Measurements from ENCODE around the gene STRIP2. TPM values are rescaled to one million over a fixed set of nuclear protein-coding genes. Genes with fewer than 3 reads are reported as not detected.

STRIP2 gene
- total RNA-seq, 4 donors from 2014 or later, result 14.3 to 43.9 (median 24.7) TPM

GRCh38 chr7:129515381-129515780, 81.1 kb downstream of the STRIP2 start:
- ATAC-seq, result no peak
- Histone ChIP-seq H3K27me3 (no peaks in the 10 kb centered on the region), H3K4me3 (no peak overlapping the region), H3K27ac (no peak overlapping the region), H3K4me1 (no peaks in the 10 kb centered on the region), H3K9me3 (no peaks in the 10 kb centered on the region), H3K36me3 (no peaks in the 10 kb centered on the region)
- in situ Hi-C loops (cut with MboI; ENCODE audit: low sequenced_read_pairs in 4 of 4) (no loop called here), intact Hi-C loops (cut with DNase I; ENCODE audit: low total_unique reads) (no loop called here)
- TF ChIP-seq, protein P1, sequence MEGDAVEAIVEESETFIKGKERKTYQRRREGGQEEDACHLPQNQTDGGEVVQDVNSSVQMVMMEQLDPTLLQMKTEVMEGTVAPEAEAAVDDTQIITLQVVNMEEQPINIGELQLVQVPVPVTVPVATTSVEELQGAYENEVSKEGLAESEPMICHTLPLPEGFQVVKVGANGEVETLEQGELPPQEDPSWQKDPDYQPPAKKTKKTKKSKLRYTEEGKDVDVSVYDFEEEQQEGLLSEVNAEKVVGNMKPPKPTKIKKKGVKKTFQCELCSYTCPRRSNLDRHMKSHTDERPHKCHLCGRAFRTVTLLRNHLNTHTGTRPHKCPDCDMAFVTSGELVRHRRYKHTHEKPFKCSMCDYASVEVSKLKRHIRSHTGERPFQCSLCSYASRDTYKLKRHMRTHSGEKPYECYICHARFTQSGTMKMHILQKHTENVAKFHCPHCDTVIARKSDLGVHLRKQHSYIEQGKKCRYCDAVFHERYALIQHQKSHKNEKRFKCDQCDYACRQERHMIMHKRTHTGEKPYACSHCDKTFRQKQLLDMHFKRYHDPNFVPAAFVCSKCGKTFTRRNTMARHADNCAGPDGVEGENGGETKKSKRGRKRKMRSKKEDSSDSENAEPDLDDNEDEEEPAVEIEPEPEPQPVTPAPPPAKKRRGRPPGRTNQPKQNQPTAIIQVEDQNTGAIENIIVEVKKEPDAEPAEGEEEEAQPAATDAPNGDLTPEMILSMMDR (IDR thresholded peaks at IDR 0.05 in 4 of 5, conservative IDR thresholded peaks at IDR 0.05 in 1 of 5), result no peak
- TF ChIP-seq POLR2A (IDR thresholded peaks at IDR 0.05), result no peak
- DNase-seq, result no peak

DNA sequence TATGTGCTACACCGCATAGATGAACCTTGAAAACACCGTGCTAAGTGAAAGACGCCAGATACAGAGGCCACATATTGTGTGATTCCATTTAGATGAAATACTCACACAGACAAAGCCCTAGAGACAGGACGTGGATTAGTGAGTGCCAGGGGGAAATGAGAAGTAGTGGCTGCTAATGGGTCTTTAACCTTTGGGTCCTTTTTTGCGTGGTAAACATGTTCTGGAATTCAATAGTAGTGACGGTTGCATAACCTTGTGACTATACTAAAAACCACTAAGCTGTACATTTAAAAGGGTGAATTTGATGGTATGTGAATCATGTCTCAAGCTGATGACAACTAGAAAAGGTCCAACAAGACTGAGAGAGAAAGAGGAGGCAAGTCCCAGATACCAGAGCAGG, 83.7 kb downstream of the STRIP2 start:
- Histone ChIP-seq H3K27ac (no peak overlapping the region), H3K36me3 (no peaks in the 10 kb centered on the region), H3K9me3 (no peaks in the 10 kb centered on the region), H3K4me3 (no peak overlapping the region), H3K4me1 (no peaks in the 10 kb centered on the region), H3K27me3 (peaks cover 0 to 3% (median 0%) of the 10 kb centered on the region in 3 donors)
- ATAC-seq (no peak), DNase-seq (no peak)
- in situ Hi-C loops (cut with MboI; ENCODE audit: low sequenced_read_pairs in 4 of 4), result no loop called here
- no peak for TF ChIP-seq POLR2A (IDR thresholded peaks at IDR 0.05)
- TF ChIP-seq, protein P1 (IDR thresholded peaks at IDR 0.05 in 4 of 5, conservative IDR thresholded peaks at IDR 0.05 in 1 of 5), result no peak
- intact Hi-C loops (cut with DNase I; ENCODE audit: low total_unique reads), result no loop called here

DNA sequence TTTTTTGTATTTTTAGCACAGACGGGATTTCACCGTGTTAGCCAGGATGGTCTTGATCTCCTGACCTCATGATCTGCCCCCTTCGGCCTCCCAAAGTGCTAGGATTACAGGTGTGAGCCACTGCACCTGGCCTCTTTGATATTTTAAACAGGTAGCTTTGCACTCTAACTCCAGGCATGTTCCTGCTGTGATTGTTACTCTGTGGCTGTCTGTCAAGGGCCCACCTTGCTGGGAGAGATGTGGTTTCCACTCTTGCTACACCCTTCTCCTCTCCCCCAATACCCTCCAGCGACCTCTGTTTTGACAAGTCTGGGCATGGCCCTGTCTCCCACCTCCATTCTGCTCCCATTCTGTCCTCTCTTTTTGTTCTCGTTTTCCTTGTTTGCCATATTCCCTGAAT, 85.2 kb downstream of the STRIP2 start:
- intact Hi-C loops (cut with DNase I; ENCODE audit: low total_unique reads), result no loop called here
- no peak for DNase-seq
- in situ Hi-C loops (cut with MboI; ENCODE audit: low sequenced_read_pairs in 4 of 4), result no loop called here
- no peak for ATAC-seq
- Histone ChIP-seq H3K4me3 (no peak overlapping the region), H3K4me1 (no peaks in the 10 kb centered on the region), H3K36me3 (no peaks in the 10 kb centered on the region), H3K27me3 (peaks cover 0 to 3% (median 0%) of the 10 kb centered on the region in 3 donors), H3K27ac (no peak overlapping the region), H3K9me3 (no peaks in the 10 kb centered on the region)
- no peak for TF ChIP-seq POLR2A (IDR thresholded peaks at IDR 0.05)
- TF ChIP-seq, protein P1 (IDR thresholded peaks at IDR 0.05 in 4 of 5, conservative IDR thresholded peaks at IDR 0.05 in 1 of 5), result no peak

DNA sequence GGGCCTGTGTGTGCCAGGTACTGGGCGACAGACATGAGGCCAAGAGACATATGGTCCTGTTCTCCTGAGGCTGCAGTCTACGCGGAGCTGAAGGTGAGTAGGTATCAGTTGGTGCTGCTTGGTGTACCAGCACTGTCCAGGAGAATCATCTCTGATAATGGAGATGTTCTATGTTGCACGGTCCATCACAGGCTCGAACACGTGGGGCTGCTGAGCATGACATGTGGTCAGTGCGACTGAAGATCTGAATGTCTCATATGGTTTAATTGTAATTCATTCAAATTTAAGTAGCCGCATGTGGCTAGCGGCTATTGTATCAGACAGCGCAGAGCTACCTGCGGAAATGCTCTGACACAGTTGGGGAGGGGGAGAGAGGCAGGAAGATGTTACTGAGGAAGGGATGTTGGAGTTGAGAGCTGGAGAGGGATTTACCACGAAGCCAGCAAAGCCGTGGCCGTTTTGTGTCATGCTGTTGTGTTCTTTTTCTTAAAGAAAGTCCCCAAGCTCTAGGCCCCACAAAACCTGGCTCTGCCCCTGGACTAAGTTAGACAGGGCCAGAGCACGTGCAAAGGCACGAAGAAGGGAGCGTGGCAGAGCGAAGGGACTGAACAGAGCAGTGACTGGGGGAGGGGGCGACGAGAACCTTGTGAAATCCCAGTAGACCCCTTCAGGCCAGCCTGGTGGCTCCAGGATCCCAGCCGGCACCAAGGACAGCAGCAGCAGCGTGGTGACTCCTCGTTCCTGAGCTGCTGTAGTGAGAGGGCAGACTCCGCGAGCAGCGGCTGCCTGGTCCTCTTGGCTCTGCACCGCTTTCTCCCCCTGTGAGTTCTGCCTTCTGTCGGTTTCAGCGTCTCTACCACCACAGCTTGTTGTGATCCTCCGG, 88.1 kb downstream of the STRIP2 start:
- no peak for ATAC-seq

More for the DNA sequence above, 88.1 kb downstream of the STRIP2 start:
- Histone ChIP-seq H3K9me3 (no peaks in the 10 kb centered on the region), H3K4me3 (no peak overlapping the region), H3K4me1 (no peaks in the 10 kb centered on the region), H3K36me3 (no peaks in the 10 kb centered on the region), H3K27ac (no peak overlapping the region), H3K27me3 (peaks cover 0 to 3% (median 0%) of the 10 kb centered on the region in 3 donors)
- no peak for DNase-seq
- intact Hi-C loops (cut with DNase I; ENCODE audit: low total_unique reads), result no loop called here
- no peak for TF ChIP-seq POLR2A (IDR thresholded peaks at IDR 0.05)
- TF ChIP-seq, protein P1 (IDR thresholded peaks at IDR 0.05 in 4 of 5, conservative IDR thresholded peaks at IDR 0.05 in 1 of 5), result no peak
- in situ Hi-C loops (cut with MboI; ENCODE audit: low sequenced_read_pairs in 4 of 4), result no loop called here

Measured in gastrocnemius medialis (tissue), 4 donors.